ENCODE data around the gene CCDC171.

The CCDC171 gene

DNA sequence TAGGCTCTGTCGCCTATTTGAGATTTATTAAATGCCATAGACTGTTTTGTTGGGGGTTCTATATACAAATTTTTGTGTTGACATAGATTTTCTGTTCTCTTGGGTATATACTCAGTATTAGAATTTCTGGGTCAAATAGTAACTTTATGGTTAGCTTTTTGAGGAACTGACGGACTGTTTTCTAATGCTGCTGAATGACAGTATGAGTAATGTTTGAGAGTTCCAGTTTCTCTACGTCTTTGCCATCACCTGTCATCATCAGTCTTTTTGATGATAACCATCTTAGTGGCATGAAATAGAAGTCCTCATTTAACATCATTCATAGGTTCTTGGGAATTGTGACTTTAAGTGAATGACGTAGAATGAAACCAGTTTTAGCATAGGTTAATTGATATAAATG, 60.1 kb downstream of the CCDC171 start:
- no peaks in the 10 kb centered on the region for H3K36me3 ChIP-seq (ENCODE audit: control insufficient read depth in 5 of 5, insufficient read depth in 5 of 5, low read length in 5 of 5)
- H3K27ac ChIP-seq (ENCODE audit: low read depth, low read length): no peak overlapping the region
- H3K9me3 ChIP-seq (ENCODE audit: control insufficient read depth in 5 of 5, low read length in 5 of 5): peaks cover 0 to 2% (median 0%) of the 10 kb centered on the region in 5 donors
- no peaks in the 10 kb centered on the region for H3K27me3 ChIP-seq (ENCODE audit: control insufficient read depth in 5 of 5, insufficient read depth in 4 of 5, low read length in 5 of 5)
- H3K4me1 ChIP-seq (ENCODE audit: control insufficient read depth in 5 of 5, insufficient read depth in 5 of 5, low read length in 5 of 5): no peaks in the 10 kb centered on the region
- no peak overlapping the region for H3K4me3 ChIP-seq (ENCODE audit: low read depth in 1 of 5, low read length in 5 of 5)
- H3K9ac ChIP-seq (ENCODE audit: low read length in 5 of 5): no peak overlapping the region

DNA sequence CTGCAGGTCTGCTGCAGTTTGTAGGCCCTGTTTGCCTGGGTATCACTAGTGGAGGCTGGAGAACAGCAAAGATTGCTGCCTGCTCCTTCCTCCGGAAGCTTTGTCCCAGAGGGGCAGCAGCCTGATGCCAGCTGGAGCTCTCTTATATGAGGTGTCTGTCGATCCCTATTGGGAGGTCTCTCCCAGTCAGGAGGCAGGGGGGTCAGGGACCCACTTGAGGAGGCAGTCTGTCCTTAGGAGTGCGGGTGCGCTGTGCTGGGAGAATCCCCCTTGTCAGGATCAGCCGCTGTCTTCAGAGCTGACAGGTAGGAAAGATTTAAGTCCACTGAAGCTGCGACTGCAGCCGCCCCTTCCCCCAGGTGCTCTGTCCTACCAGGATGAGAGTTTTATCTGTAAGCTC, 64.9 kb downstream of the CCDC171 start:
- H3K27me3 ChIP-seq (ENCODE audit: control insufficient read depth in 5 of 5, insufficient read depth in 4 of 5, low read length in 5 of 5): no peaks in the 10 kb centered on the region
- H3K36me3 ChIP-seq (ENCODE audit: control insufficient read depth in 5 of 5, insufficient read depth in 5 of 5, low read length in 5 of 5): no peaks in the 10 kb centered on the region
- H3K9ac ChIP-seq (ENCODE audit: low read length in 5 of 5): no peak overlapping the region
- no peak overlapping the region for H3K4me3 ChIP-seq (ENCODE audit: low read depth in 1 of 5, low read length in 5 of 5)
- no peak overlapping the region for H3K27ac ChIP-seq (ENCODE audit: low read depth, low read length)
- H3K9me3 ChIP-seq (ENCODE audit: control insufficient read depth in 5 of 5, low read length in 5 of 5): peaks cover 0 to 2% (median 0%) of the 10 kb centered on the region in 5 donors
- H3K4me1 ChIP-seq (ENCODE audit: control insufficient read depth in 5 of 5, insufficient read depth in 5 of 5, low read length in 5 of 5): no peaks in the 10 kb centered on the region

- no peak overlapping the region for H3K27ac ChIP-seq (ENCODE audit: low read depth, low read length)
These were observed 65.9 kb downstream of the CCDC171 start for GRCh38 chr9:15618540-15619331.

GRCh38 chr9:15622318-15622971, 69.6 kb downstream of the CCDC171 start:
- Histone ChIP-seq H3K27ac (ENCODE audit: low read depth, low read length) (no peak overlapping the region), H3K27me3 (ENCODE audit: control insufficient read depth in 5 of 5, insufficient read depth in 4 of 5, low read length in 5 of 5) (no peaks in the 10 kb centered on the region), H3K9me3 (ENCODE audit: control insufficient read depth in 5 of 5, low read length in 5 of 5) (no peaks in the 10 kb centered on the region), H3K9ac (ENCODE audit: low read length in 5 of 5) (no peak overlapping the region), H3K4me3 (ENCODE audit: low read depth in 1 of 5, low read length in 5 of 5) (no peak overlapping the region), H3K36me3 (ENCODE audit: control insufficient read depth in 5 of 5, insufficient read depth in 5 of 5, low read length in 5 of 5) (no peaks in the 10 kb centered on the region), H3K4me1 (ENCODE audit: control insufficient read depth in 5 of 5, insufficient read depth in 5 of 5, low read length in 5 of 5) (no peaks in the 10 kb centered on the region)

More at GRCh38 chr9:15618540-15619331, 65.9 kb downstream of the CCDC171 start:
- Histone ChIP-seq H3K4me3 (ENCODE audit: low read depth in 1 of 5, low read length in 5 of 5) (no peak overlapping the region), H3K4me1 (ENCODE audit: control insufficient read depth in 5 of 5, insufficient read depth in 5 of 5, low read length in 5 of 5) (no peaks in the 10 kb centered on the region), H3K36me3 (ENCODE audit: control insufficient read depth in 5 of 5, insufficient read depth in 5 of 5, low read length in 5 of 5) (no peaks in the 10 kb centered on the region), H3K9ac (ENCODE audit: low read length in 5 of 5) (no peak overlapping the region), H3K27me3 (ENCODE audit: control insufficient read depth in 5 of 5, insufficient read depth in 4 of 5, low read length in 5 of 5) (no peaks in the 10 kb centered on the region), H3K9me3 (ENCODE audit: control insufficient read depth in 5 of 5, low read length in 5 of 5) (peaks cover 0 to 2% (median 0%) of the 10 kb centered on the region in 5 donors)

- Histone ChIP-seq H3K9me3 (ENCODE audit: control insufficient read depth in 5 of 5, low read length in 5 of 5) (no peaks in the 10 kb centered on the region), H3K27me3 (ENCODE audit: control insufficient read depth in 5 of 5, insufficient read depth in 4 of 5, low read length in 5 of 5) (no peaks in the 10 kb centered on the region), H3K9ac (ENCODE audit: low read length in 5 of 5) (no peak overlapping the region), H3K4me1 (ENCODE audit: control insufficient read depth in 5 of 5, insufficient read depth in 5 of 5, low read length in 5 of 5) (no peaks in the 10 kb centered on the region), H3K36me3 (ENCODE audit: control insufficient read depth in 5 of 5, insufficient read depth in 5 of 5, low read length in 5 of 5) (no peaks in the 10 kb centered on the region), H3K27ac (ENCODE audit: low read depth, low read length) (no peak overlapping the region), H3K4me3 (ENCODE audit: low read depth in 1 of 5, low read length in 5 of 5) (no peak overlapping the region)
These were observed 82.9 kb downstream of the CCDC171 start for GRCh38 chr9:15635752-15636151.

- Histone ChIP-seq H3K4me1 (ENCODE audit: control insufficient read depth in 5 of 5, insufficient read depth in 5 of 5, low read length in 5 of 5) (no peaks in the 10 kb centered on the region), H3K36me3 (ENCODE audit: control insufficient read depth in 5 of 5, insufficient read depth in 5 of 5, low read length in 5 of 5) (no peaks in the 10 kb centered on the region), H3K27me3 (ENCODE audit: control insufficient read depth in 5 of 5, insufficient read depth in 4 of 5, low read length in 5 of 5) (no peaks in the 10 kb centered on the region), H3K4me3 (ENCODE audit: low read depth in 1 of 5, low read length in 5 of 5) (no peak overlapping the region), H3K27ac (ENCODE audit: low read depth, low read length) (no peak overlapping the region), H3K9ac (ENCODE audit: low read length in 5 of 5) (no peak overlapping the region), H3K9me3 (ENCODE audit: control insufficient read depth in 5 of 5, low read length in 5 of 5) (no peaks in the 10 kb centered on the region)
These were observed 87.3 kb downstream of the CCDC171 start for GRCh38 chr9:15640121-15640520.

DNA sequence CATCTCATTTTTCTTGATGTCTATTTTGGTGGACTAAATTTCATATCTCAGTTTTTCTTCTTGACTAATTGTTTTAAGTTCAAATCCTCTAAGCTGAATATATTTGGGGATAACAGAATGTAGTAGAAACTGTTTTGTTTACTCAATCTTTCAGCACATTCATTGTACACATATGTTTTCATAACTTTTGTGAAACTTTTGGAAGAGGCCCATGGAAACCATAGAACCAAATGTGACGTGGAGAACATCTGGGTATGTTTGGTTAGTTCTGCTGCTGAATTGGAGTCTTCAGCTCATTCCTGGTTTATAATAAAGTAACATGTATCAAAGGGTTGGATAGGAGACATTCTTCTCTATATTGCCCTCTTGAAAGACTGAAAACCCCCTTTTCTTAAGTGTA, 88.4 kb downstream of the CCDC171 start:
- Histone ChIP-seq H3K9ac (ENCODE audit: low read length in 5 of 5) (no peak overlapping the region), H3K27ac (ENCODE audit: low read depth, low read length) (no peak overlapping the region)

DNA sequence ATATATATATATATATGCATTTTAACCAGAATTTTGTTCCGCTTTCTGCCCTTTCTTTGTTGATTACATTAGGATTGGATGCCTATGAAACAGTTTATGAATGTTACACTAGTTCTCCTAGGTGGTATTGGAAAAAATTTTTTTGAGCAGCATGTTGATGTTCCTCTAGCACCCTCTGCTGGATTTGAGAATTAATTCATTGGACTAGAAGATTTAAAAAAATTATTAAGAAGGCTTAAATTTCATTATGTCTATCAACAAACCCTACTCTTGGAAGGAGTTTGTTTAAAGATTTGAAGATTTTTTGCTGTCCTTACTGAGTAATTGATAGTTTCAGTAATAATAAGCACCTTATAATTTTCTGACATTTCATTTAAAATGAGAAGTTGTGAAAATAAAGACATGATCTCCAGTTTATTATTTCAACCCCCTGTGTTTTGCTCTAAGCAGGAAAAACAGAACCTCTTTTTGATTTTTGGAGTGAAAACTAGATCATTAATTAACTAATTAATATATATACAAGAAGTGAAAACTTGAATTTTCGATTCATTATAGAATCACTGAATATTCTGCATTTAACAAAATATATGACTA, 89.6 kb downstream of the CCDC171 start:
- Histone ChIP-seq H3K36me3 (ENCODE audit: control insufficient read depth in 5 of 5, insufficient read depth in 5 of 5, low read length in 5 of 5) (no peaks in the 10 kb centered on the region), H3K4me1 (ENCODE audit: control insufficient read depth in 5 of 5, insufficient read depth in 5 of 5, low read length in 5 of 5) (no peaks in the 10 kb centered on the region), H3K27me3 (ENCODE audit: control insufficient read depth in 5 of 5, insufficient read depth in 4 of 5, low read length in 5 of 5) (no peaks in the 10 kb centered on the region), H3K9me3 (ENCODE audit: control insufficient read depth in 5 of 5, low read length in 5 of 5) (no peaks in the 10 kb centered on the region), H3K9ac (ENCODE audit: low read length in 5 of 5) (no peak overlapping the region), H3K4me3 (ENCODE audit: low read depth in 1 of 5, low read length in 5 of 5) (no peak overlapping the region), H3K27ac (ENCODE audit: low read depth, low read length) (no peak overlapping the region)

More for the DNA sequence above, 88.4 kb downstream of the CCDC171 start:
- H3K4me3 ChIP-seq (ENCODE audit: low read depth in 1 of 5, low read length in 5 of 5): no peak overlapping the region
- H3K36me3 ChIP-seq (ENCODE audit: control insufficient read depth in 5 of 5, insufficient read depth in 5 of 5, low read length in 5 of 5): no peaks in the 10 kb centered on the region
- H3K27me3 ChIP-seq (ENCODE audit: control insufficient read depth in 5 of 5, insufficient read depth in 4 of 5, low read length in 5 of 5): no peaks in the 10 kb centered on the region
- no peaks in the 10 kb centered on the region for H3K4me1 ChIP-seq (ENCODE audit: control insufficient read depth in 5 of 5, insufficient read depth in 5 of 5, low read length in 5 of 5)
- H3K9me3 ChIP-seq (ENCODE audit: control insufficient read depth in 5 of 5, low read length in 5 of 5): no peaks in the 10 kb centered on the region

- Histone ChIP-seq H3K4me3 (ENCODE audit: low read depth in 1 of 5, low read length in 5 of 5) (no peak overlapping the region), H3K36me3 (ENCODE audit: control insufficient read depth in 5 of 5, insufficient read depth in 5 of 5, low read length in 5 of 5) (no peaks in the 10 kb centered on the region), H3K27ac (ENCODE audit: low read depth, low read length) (no peak overlapping the region), H3K27me3 (ENCODE audit: control insufficient read depth in 5 of 5, insufficient read depth in 4 of 5, low read length in 5 of 5) (no peaks in the 10 kb centered on the region), H3K9me3 (ENCODE audit: control insufficient read depth in 5 of 5, low read length in 5 of 5) (peaks cover 0 to 3% (median 0%) of the 10 kb centered on the region in 5 donors), H3K4me1 (ENCODE audit: control insufficient read depth in 5 of 5, insufficient read depth in 5 of 5, low read length in 5 of 5) (no peaks in the 10 kb centered on the region), H3K9ac (ENCODE audit: low read length in 5 of 5) (no peak overlapping the region)
These were observed 117.4 kb downstream of the CCDC171 start for GRCh38 chr9:15670246-15670645.

GRCh38 chr9:15670894-15671293, 118.1 kb downstream of the CCDC171 start:
- no peaks in the 10 kb centered on the region for H3K36me3 ChIP-seq (ENCODE audit: control insufficient read depth in 5 of 5, insufficient read depth in 5 of 5, low read length in 5 of 5)
- H3K9me3 ChIP-seq (ENCODE audit: control insufficient read depth in 5 of 5, low read length in 5 of 5): peaks cover 0 to 3% (median 0%) of the 10 kb centered on the region in 5 donors
- no peaks in the 10 kb centered on the region for H3K27me3 ChIP-seq (ENCODE audit: control insufficient read depth in 5 of 5, insufficient read depth in 4 of 5, low read length in 5 of 5)
- H3K27ac ChIP-seq (ENCODE audit: low read depth, low read length): no peak overlapping the region
- no peak overlapping the region for H3K4me3 ChIP-seq (ENCODE audit: low read depth in 1 of 5, low read length in 5 of 5)
- no peaks in the 10 kb centered on the region for H3K4me1 ChIP-seq (ENCODE audit: control insufficient read depth in 5 of 5, insufficient read depth in 5 of 5, low read length in 5 of 5)
- H3K9ac ChIP-seq (ENCODE audit: low read length in 5 of 5): no peak overlapping the region

All from subcutaneous abdominal adipose tissue (tissue), 5 donors.